Mammary epithelial cell (primary cell): Measurements from ENCODE around the gene MARS1.

ENCODE experiments used
- EZH2 ChIP-seq: IDR thresholded peaks from 2 replicates; pipeline ENCODE4 v1.6.1; 2012; ENCODE audit warnings: low read length, inconsistent platforms, borderline replicate concordance
- TF ChIP-seq, protein P1 (sequence below), 2 donors: IDR thresholded peaks in 1 of 2; conservative IDR thresholded peaks in 1 of 2; 2 replicates each; pipeline ENCODE4 v1.5.1; 2011 to 2012; ENCODE audit warnings: inconsistent platforms in 2 of 2, low read length in 2 of 2, mild to moderate bottlenecking in 2 of 2, control low read depth in 1 of 2, low read depth in 1 of 2; ENCODE audit not compliant: insufficient read depth in 1 of 2; ENCODE audit errors: extremely low read depth in 1 of 2

DNA sequence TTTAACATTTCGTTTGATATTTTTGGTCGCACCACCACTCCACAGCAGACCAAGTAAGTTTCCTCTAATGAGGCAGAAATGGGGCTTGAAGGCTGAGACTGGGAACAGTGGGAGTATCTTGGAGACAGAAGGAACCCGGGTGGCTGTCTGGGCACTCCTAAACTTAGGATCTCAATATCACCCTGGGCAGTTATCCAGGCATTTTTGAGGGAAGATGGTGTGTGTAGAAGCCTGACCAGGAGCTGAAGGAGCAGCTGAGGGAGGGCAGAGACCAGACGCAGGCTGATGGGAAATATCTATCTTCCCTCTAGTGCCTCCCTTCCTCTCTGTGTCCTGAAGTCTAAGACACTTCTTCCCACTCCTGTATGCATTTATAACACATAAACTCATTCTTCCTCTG, 10.7 kb downstream of the MARS1 start:
- TF ChIP-seq, protein P1, sequence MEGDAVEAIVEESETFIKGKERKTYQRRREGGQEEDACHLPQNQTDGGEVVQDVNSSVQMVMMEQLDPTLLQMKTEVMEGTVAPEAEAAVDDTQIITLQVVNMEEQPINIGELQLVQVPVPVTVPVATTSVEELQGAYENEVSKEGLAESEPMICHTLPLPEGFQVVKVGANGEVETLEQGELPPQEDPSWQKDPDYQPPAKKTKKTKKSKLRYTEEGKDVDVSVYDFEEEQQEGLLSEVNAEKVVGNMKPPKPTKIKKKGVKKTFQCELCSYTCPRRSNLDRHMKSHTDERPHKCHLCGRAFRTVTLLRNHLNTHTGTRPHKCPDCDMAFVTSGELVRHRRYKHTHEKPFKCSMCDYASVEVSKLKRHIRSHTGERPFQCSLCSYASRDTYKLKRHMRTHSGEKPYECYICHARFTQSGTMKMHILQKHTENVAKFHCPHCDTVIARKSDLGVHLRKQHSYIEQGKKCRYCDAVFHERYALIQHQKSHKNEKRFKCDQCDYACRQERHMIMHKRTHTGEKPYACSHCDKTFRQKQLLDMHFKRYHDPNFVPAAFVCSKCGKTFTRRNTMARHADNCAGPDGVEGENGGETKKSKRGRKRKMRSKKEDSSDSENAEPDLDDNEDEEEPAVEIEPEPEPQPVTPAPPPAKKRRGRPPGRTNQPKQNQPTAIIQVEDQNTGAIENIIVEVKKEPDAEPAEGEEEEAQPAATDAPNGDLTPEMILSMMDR (conservative IDR thresholded peaks at IDR 0.05 in 1 of 2, IDR thresholded peaks at IDR 0.05 in 1 of 2; ENCODE audit: extremely low read depth in 1 of 2, insufficient read depth in 1 of 2, low read depth in 1 of 2, low read length in 2 of 2): no peak
- no peak for TF ChIP-seq EZH2
